CD14-positive monocyte (primary cell): Measurements from ENCODE around the gene EPHB2. TPM values are rescaled to one million over a fixed set of nuclear protein-coding genes. Genes with fewer than 3 reads are reported as not detected.

Experiments used
- DNase-seq, 3 donors: peaks; one replicate each; pipeline ENCODE4 v3.0.0-alpha.2; 2011 to 2022
- H2AFZ ChIP-seq: 2 replicates; pipeline ENCODE4 v1.6.0; 2012; ENCODE audit warnings: mild to moderate bottlenecking, low read depth, low read length, inconsistent platforms; ENCODE audit not compliant: insufficient read depth, poor library complexity, severe bottlenecking
- H3K27ac ChIP-seq, 2 donors: 1 replicate in 1 of 2; 2 replicates in 1 of 2; pipeline ENCODE4 v1.5.1; 2012 to 2013; ENCODE audit warnings: low read length in 2 of 2, control low read depth in 1 of 2, inconsistent platforms in 1 of 2, low read depth in 1 of 2, mild to moderate bottlenecking in 1 of 2
- H3K27me3 ChIP-seq, 2 donors: one replicate each; pipeline versions ENCODE4 v1.6.0 to v1.6.1; 2011 to 2013; ENCODE audit warnings: low read length in 2 of 2; ENCODE audit not compliant: control insufficient read depth in 2 of 2, insufficient read depth in 2 of 2
- H3K36me3 ChIP-seq, 2 donors: replicated peaks in 1 of 2; 1 replicate in 1 of 2; 2 replicates in 1 of 2; pipeline versions ENCODE4 v1.5.1 to v1.6.1; 2012 to 2013; ENCODE audit warnings: low read length in 2 of 2, control low read depth in 1 of 2, inconsistent platforms in 1 of 2, mild to moderate bottlenecking in 1 of 2; ENCODE audit not compliant: insufficient read depth in 2 of 2, control insufficient read depth in 1 of 2
- H3K4me1 ChIP-seq, 2 donors: 1 replicate in 1 of 2; 2 replicates in 1 of 2; pipeline versions ENCODE4 v1.5.1 to v1.6.1; 2012 to 2013; ENCODE audit warnings: low read length in 2 of 2, control low read depth in 1 of 2, inconsistent platforms in 1 of 2, mild to moderate bottlenecking in 1 of 2, moderate library complexity in 1 of 2; ENCODE audit not compliant: insufficient read depth in 2 of 2, control insufficient read depth in 1 of 2
- H3K4me2 ChIP-seq: replicated peaks from 2 replicates; pipeline ENCODE3; 2012; ENCODE audit warnings: low read length, moderate library complexity, mild to moderate bottlenecking; ENCODE audit not compliant: poor library complexity, severe bottlenecking; ENCODE audit errors: extremely low read depth
- H3K4me3 ChIP-seq, 3 experiments: fragments of 200-600 bp in 1 of 3; sonication (generic) in 1 of 3; replicated peaks in 1 of 3; 1 replicate in 2 of 3; 2 replicates in 1 of 3; pipeline ENCODE4 v1.5.1; 2011 to 2013; ENCODE audit warnings: low read length in 3 of 3, mild to moderate bottlenecking in 3 of 3, control low read depth in 2 of 3, low read depth in 2 of 3, inconsistent platforms in 1 of 3, moderate library complexity in 1 of 3
- H3K79me2 ChIP-seq: 2 replicates; pipeline ENCODE4 v1.6.0; 2012; ENCODE audit warnings: mild to moderate bottlenecking, control low read depth, inconsistent platforms, low read length, moderate library complexity; ENCODE audit not compliant: insufficient read depth
- H3K9ac ChIP-seq: 2 replicates; pipeline ENCODE4 v1.6.0; 2017; ENCODE audit warnings: low read length, mild to moderate bottlenecking; ENCODE audit not compliant: insufficient read depth, poor library complexity, severe bottlenecking
- H3K9me3 ChIP-seq, 2 donors: replicated peaks in 1 of 2; 1 replicate in 1 of 2; 2 replicates in 1 of 2; pipeline versions ENCODE4 v1.5.1 to v1.6.1; 2012 to 2013; ENCODE audit warnings: low read length in 2 of 2, control low read depth in 1 of 2; ENCODE audit not compliant: control insufficient read depth in 1 of 2, insufficient read depth in 1 of 2
- H4K20me1 ChIP-seq: 2 replicates; pipeline ENCODE4 v1.6.0; 2012; ENCODE audit warnings: mild to moderate bottlenecking, low read length, control low read depth, moderate library complexity; ENCODE audit not compliant: insufficient read depth
- H3K27ac Mint-ChIP-seq, 7 donors: one replicate each; pipeline ENCODE4 v1.8.0; 2020; ENCODE audit warnings: mild to moderate bottlenecking in 7 of 7, mixed read lengths in 7 of 7, moderate library complexity in 6 of 7, inconsistent platforms in 2 of 7
- H3K27me3 Mint-ChIP-seq, 3 donors: one replicate each; pipeline ENCODE4 v1.8.0; 2021 to 2022; ENCODE audit warnings: low read depth in 3 of 3, mild to moderate bottlenecking in 3 of 3, mixed read lengths in 3 of 3, moderate library complexity in 3 of 3, inconsistent platforms in 1 of 3
- H3K36me3 Mint-ChIP-seq, 2 donors: one replicate each; pipeline ENCODE4 v1.8.0; 2020; ENCODE audit warnings: mixed read lengths in 2 of 2, inconsistent platforms in 1 of 2, mild to moderate bottlenecking in 1 of 2
- H3K4me1 Mint-ChIP-seq: one replicate; pipeline ENCODE4 v1.8.0; 2020; ENCODE audit warnings: mild to moderate bottlenecking, mixed read lengths
- H3K4me3 Mint-ChIP-seq, 2 donors: one replicate each; pipeline ENCODE4 v1.8.0; 2020; ENCODE audit warnings: mild to moderate bottlenecking in 2 of 2, mixed read lengths in 2 of 2, moderate library complexity in 1 of 2
- H3K9me3 Mint-ChIP-seq, 7 donors: one replicate each; pipeline ENCODE4 v1.8.0; 2020 to 2022; ENCODE audit warnings: mixed read lengths in 7 of 7, mild to moderate bottlenecking in 6 of 7, moderate library complexity in 6 of 7, inconsistent platforms in 2 of 7
- CTCF ChIP-seq: fragments of 200-600 bp; IDR thresholded peaks from one replicate; pipeline ENCODE4 v1.8.0; 2022; ENCODE audit warnings: antibody characterized with exemption, mild to moderate bottlenecking
- WGBS: methylation state at CpG from one replicate; pipeline ENCODE4 v1.1.5; 2013; ENCODE audit warnings: missing lambda C conversion rate; ENCODE audit not compliant: insufficient coverage; 5-methylcytosine and 5-hydroxymethylcytosine counted together
- intact Hi-C, 2 donors: fragments of 100-400 bp; cut with micrococcal nuclease; formaldehyde crosslinking; loops; one replicate each; pipeline versions ENCODE4 v1.15.0 to v1.15.1; 2023
- polyA plus RNA-seq, 3 donors: library from polyadenylated mRNA; depleted of rRNA in 1 of 3; unstranded in 2 of 3; stranded (reverse) in 1 of 3; fragments of 300-500 nt in 2 of 3; fragments of >200 nt in 1 of 3; fragmentation: Illumina TruSeq in 2 of 3; gene quantifications; 1 replicate in 2 of 3; 2 replicates in 1 of 3; pipeline ENCODE4 v1.2.3, GENCODE V29; 2012 to 2021

Gene EPHB2
- polyA plus RNA-seq, 3 donors, result 2.9 to 5.6 (median 3.4) TPM

GRCh38 chr1:22676916-22677583, 33.6 kb upstream of the EPHB2 start:
- intact Hi-C loops, result no loop called here
- DNase-seq, result no peak
- Histone ChIP-seq H3K4me3 (no peak overlapping the region), H3K9ac (no peak overlapping the region), H4K20me1 (no peaks in the 10 kb centered on the region), H3K79me2 (no peaks in the 10 kb centered on the region), H3K9me3 (no peaks in the 10 kb centered on the region), H3K4me2 (no peak overlapping the region), H3K27me3 (peaks cover 2% of the 10 kb centered on the region in 2 donors), H3K36me3 (no peaks in the 10 kb centered on the region), H3K4me1 (no peaks in the 10 kb centered on the region), H2AFZ (no peak overlapping the region), H3K27ac (no peak overlapping the region)
- WGBS, result 81% methylated on average over 29 of the region's 37 CpGs
- Mint-ChIP-seq H3K27me3 (peaks cover 3 to 12% (median 5%) of the 10 kb centered on the region in 3 donors), H3K4me1 (no peaks in the 10 kb centered on the region), H3K4me3 (no peak overlapping the region), H3K9me3 (peaks cover 0 to 2% (median 0%) of the 10 kb centered on the region in 7 donors), H3K27ac (no peak overlapping the region), H3K36me3 (no peaks in the 10 kb centered on the region)
- TF ChIP-seq CTCF, result no peak

- Histone ChIP-seq H3K9ac (no peak overlapping the region), H3K79me2 (no peaks in the 10 kb centered on the region), H3K36me3 (no peaks in the 10 kb centered on the region), H4K20me1 (no peaks in the 10 kb centered on the region), H2AFZ (no peak overlapping the region), H3K27ac (no peak overlapping the region), H3K4me3 (no peak overlapping the region), H3K4me1 (no peaks in the 10 kb centered on the region), H3K4me2 (no peak overlapping the region), H3K9me3 (no peaks in the 10 kb centered on the region), H3K27me3 (peaks cover 2% of the 10 kb centered on the region in 2 donors)
- no peaks in the 10 kb centered on the region for H3K4me1 Mint-ChIP-seq
- WGBS, result 94% methylated on average over 7 of the region's 13 CpGs
- peaks cover 1 to 6% (median 5%) of the 10 kb centered on the region in 3 donors for H3K27me3 Mint-ChIP-seq
- intact Hi-C loops, result no loop called here
- no peaks in the 10 kb centered on the region for H3K36me3 Mint-ChIP-seq
- peaks cover 0 to 2% (median 0%) of the 10 kb centered on the region in 7 donors for H3K9me3 Mint-ChIP-seq
- TF ChIP-seq CTCF, result no peak
- no peak for DNase-seq
- H3K4me3 Mint-ChIP-seq, result no peak overlapping the region
- no peak overlapping the region for H3K27ac Mint-ChIP-seq
These were observed 32.4 kb upstream of the EPHB2 start for GRCh38 chr1:22677931-22678896.
